Naive B cell (primary cell): Measurements from ENCODE around the gene GARRE1. TPM values are rescaled to one million over a fixed set of nuclear protein-coding genes. Genes with fewer than 3 reads are reported as not detected.

Experiments used
- ATAC-seq, 2 donors: fragments of 150-1000 bp; cut with Tn5 transposase; 2 replicates each; pipeline ENCODE4 v1.10.0; 2021; ENCODE audit warnings: low read depth in 2 of 2, mild to moderate bottlenecking in 2 of 2, moderate library complexity in 2 of 2
- DNase-seq: peaks from one replicate; pipeline ENCODE4 v3.0.0; 2022
- H3K27ac Mint-ChIP-seq, 6 donors: one replicate each; pipeline ENCODE4 v1.8.0; 2020 to 2022; ENCODE audit warnings: mild to moderate bottlenecking in 6 of 6, mixed read lengths in 6 of 6, moderate library complexity in 5 of 6, inconsistent platforms in 2 of 6
- H3K27me3 Mint-ChIP-seq, 3 donors: one replicate each; pipeline ENCODE4 v1.8.0; 2021 to 2022; ENCODE audit warnings: mixed read lengths in 3 of 3, mild to moderate bottlenecking in 1 of 3
- H3K36me3 Mint-ChIP-seq, 2 donors: one replicate each; pipeline ENCODE4 v1.8.0; 2020 to 2022; ENCODE audit warnings: mixed read lengths in 2 of 2, inconsistent platforms in 1 of 2, mild to moderate bottlenecking in 1 of 2
- H3K4me1 Mint-ChIP-seq, 3 donors: one replicate each; pipeline ENCODE4 v1.8.0; 2020 to 2022; ENCODE audit warnings: mixed read lengths in 3 of 3, inconsistent platforms in 1 of 3, mild to moderate bottlenecking in 1 of 3, moderate library complexity in 1 of 3
- H3K4me3 Mint-ChIP-seq, 8 donors: one replicate each; pipeline ENCODE4 v1.8.0; 2020 to 2022; ENCODE audit warnings: mild to moderate bottlenecking in 8 of 8, mixed read lengths in 8 of 8, moderate library complexity in 8 of 8, inconsistent platforms in 2 of 8
- H3K9me3 Mint-ChIP-seq, 7 donors: one replicate each; pipeline ENCODE4 v1.8.0; 2020 to 2022; ENCODE audit warnings: mixed read lengths in 7 of 7, mild to moderate bottlenecking in 5 of 7, inconsistent platforms in 2 of 7, moderate library complexity in 1 of 7
- polyA plus RNA-seq, 6 donors: library from polyadenylated mRNA; unstranded; fragments of 300-500 nt; fragmentation: Illumina TruSeq; gene quantifications; one replicate each; pipeline ENCODE4 v1.2.3, GENCODE V29; 2021; ENCODE audit warnings: low read depth in 6 of 6

The GARRE1 gene
- polyA plus RNA-seq, 6 donors from 2014 or later = 2.1 to 16.9 (median 9.4) TPM

DNA sequence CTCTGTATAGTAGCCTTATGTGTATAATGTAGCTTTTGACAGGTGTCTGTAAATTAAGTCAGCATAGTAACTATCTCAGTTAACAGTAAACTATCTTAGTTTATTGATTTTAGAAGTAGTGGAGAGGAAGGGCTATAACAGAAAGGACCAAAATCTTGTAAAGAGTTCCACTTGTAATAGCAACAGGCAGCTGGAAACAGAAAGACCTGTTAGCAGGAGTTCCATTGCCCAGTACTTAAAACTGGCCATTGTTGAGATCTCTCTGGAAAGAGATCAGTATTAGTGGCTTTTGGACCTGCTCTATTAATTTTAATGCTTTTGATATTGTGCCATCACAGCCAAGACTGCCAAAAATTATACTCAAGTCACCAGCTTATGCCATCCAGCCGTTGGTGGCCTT, 32.0 kb upstream of the GARRE1 start:
- DNase-seq (no peak), ATAC-seq (no peak)
- Mint-ChIP-seq H3K4me3 (no peak overlapping the region), H3K27ac (no peak overlapping the region), H3K27me3 (no peaks in the 10 kb centered on the region), H3K9me3 (no peaks in the 10 kb centered on the region), H3K36me3 (peaks cover 31% of the 10 kb centered on the region in 2 donors), H3K4me1 (peaks cover 29 to 46% (median 37%) of the 10 kb centered on the region in 3 donors)

DNA sequence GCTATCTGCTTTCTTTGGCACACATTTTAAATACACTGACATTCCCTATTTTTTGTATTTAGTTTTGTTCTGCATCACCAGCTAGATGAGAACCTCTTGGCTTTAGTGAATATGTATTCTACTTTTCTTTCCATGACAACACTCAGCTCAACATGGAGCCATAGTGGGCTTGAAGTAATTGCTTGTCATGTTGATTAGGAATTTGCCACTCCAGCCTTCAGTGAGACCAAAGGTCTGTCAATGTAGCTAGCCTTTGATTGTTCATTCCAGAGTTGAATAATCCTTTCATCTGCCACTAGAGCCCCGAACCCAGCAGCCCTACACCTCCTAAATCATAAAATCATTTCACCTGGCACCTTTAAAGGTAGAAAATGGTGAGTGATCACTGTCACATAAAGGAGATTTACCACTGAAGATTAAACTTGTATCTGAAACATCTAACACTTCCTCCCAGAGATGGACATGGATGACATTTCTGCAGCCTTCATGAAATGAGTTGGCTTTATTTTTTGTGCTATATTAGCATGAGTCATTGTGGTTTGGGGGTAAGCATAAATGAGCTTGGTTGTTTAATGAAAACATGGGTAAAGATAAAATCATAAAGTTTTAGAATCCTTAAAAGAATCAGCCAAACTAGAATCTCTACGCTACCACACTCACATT, 29.2 kb upstream of the GARRE1 start:
- Mint-ChIP-seq H3K36me3 (peaks cover 35 to 43% of the 10 kb centered on the region in 2 donors), H3K27ac (peak overlapping the region in 3 of 6 donors; percentile 37 to 72 (median 62)), H3K27me3 (no peaks in the 10 kb centered on the region), H3K4me3 (no peak overlapping the region), H3K9me3 (no peaks in the 10 kb centered on the region), H3K4me1 (peaks cover 9 to 24% (median 19%) of the 10 kb centered on the region in 3 donors)
- ATAC-seq (no peak), DNase-seq (no peak)

GRCh38 chr19:34225659-34226015, 28.7 kb upstream of the GARRE1 start:
- H3K4me1 Mint-ChIP-seq = peaks cover 5 to 20% (median 17%) of the 10 kb centered on the region in 3 donors
- no peak for ATAC-seq
- no peak for DNase-seq
- H3K27ac Mint-ChIP-seq = peak overlapping the region in 2 of 6 donors; percentile 38 to 66
- no peaks in the 10 kb centered on the region for H3K9me3 Mint-ChIP-seq
- H3K36me3 Mint-ChIP-seq = peaks cover 35 to 39% of the 10 kb centered on the region in 2 donors
- no peaks in the 10 kb centered on the region for H3K27me3 Mint-ChIP-seq
- no peak overlapping the region for H3K4me3 Mint-ChIP-seq

DNA sequence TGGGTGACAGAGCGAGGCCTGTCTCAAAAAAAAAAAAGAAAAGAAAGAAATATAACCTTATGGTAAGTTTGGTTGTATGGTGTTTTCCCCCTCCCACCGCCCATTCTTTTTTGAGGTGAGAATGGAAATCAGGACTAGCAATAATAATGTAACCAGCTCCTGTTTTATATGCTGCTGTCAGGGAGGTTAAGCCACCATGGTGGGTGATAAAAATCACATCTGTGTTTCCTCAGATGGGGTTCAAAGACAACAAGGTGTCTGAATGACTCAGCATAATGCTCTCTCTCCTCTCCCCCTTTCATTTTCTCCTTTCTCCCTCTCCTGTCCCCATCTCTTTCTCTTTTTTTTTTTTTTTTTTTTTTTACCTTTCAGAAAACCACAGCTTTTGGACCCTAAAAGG, 28.3 kb upstream of the GARRE1 start:
- H3K27me3 Mint-ChIP-seq = no peaks in the 10 kb centered on the region
- H3K4me3 Mint-ChIP-seq = no peak overlapping the region
- H3K27ac Mint-ChIP-seq = peak overlapping the region in 2 of 6 donors; percentile 47 to 66
- ATAC-seq (no peak), DNase-seq (no peak)
- H3K36me3 Mint-ChIP-seq = peaks cover 35 to 37% of the 10 kb centered on the region in 2 donors
- H3K9me3 Mint-ChIP-seq = no peaks in the 10 kb centered on the region
- H3K4me1 Mint-ChIP-seq = peaks cover 3 to 18% (median 15%) of the 10 kb centered on the region in 3 donors

- H3K36me3 Mint-ChIP-seq = peaks cover 26 to 33% of the 10 kb centered on the region in 2 donors
- DNase-seq (no peak), ATAC-seq (no peak)
- H3K27me3 Mint-ChIP-seq = no peaks in the 10 kb centered on the region
- no peak overlapping the region for H3K4me3 Mint-ChIP-seq
- H3K27ac Mint-ChIP-seq = no peak overlapping the region
- H3K9me3 Mint-ChIP-seq = no peaks in the 10 kb centered on the region
- H3K4me1 Mint-ChIP-seq = peaks cover 12 to 24% (median 12%) of the 10 kb centered on the region in 3 donors
Measured at GRCh38 chr19:34228347-34228746, 26.0 kb upstream of the GARRE1 start.

- Mint-ChIP-seq H3K4me3 (no peak overlapping the region), H3K27me3 (no peaks in the 10 kb centered on the region), H3K4me1 (peaks cover 10 to 22% (median 10%) of the 10 kb centered on the region in 3 donors), H3K9me3 (no peaks in the 10 kb centered on the region), H3K27ac (peak overlapping the region in 4 of 6 donors; percentile 15 to 76 (median 39)), H3K36me3 (peaks cover 23 to 33% of the 10 kb centered on the region in 2 donors)
- ATAC-seq (no peak), DNase-seq (no peak)
Measured at GRCh38 chr19:34228762-34229161, 25.6 kb upstream of the GARRE1 start.

GRCh38 chr19:34229721-34230120, 24.6 kb upstream of the GARRE1 start:
- no peaks in the 10 kb centered on the region for H3K27me3 Mint-ChIP-seq
- H3K27ac Mint-ChIP-seq = peak overlapping the region in 2 of 6 donors; percentile 63 to 84
- no peak overlapping the region for H3K4me3 Mint-ChIP-seq
- DNase-seq (no peak), ATAC-seq (no peak)
- H3K4me1 Mint-ChIP-seq = peaks cover 6 to 22% (median 10%) of the 10 kb centered on the region in 3 donors
- H3K36me3 Mint-ChIP-seq = peaks cover 17 to 29% of the 10 kb centered on the region in 2 donors
- H3K9me3 Mint-ChIP-seq = no peaks in the 10 kb centered on the region

DNA sequence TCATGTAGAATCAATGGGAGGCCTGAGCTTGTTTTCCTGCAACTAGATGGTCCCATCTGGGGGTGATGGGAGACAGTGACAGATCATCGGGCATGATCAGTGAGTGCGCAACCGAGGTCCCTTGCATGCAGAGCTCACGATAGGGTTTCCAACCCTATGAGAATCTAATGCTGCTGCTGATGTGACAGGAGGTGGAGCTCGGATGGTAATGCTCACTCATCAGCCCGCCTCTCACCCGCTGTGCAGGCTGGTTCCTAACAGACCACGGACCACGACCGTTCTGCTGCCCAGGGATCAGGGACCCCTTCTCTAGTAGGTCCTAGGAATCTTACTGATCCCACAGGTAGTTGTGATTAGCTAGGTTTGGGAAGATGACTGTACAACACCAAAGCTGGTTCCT, 23.5 kb upstream of the GARRE1 start:
- peaks cover 0 to 3% (median 0%) of the 10 kb centered on the region in 7 donors for H3K9me3 Mint-ChIP-seq
- DNase-seq (no peak), ATAC-seq (no peak)
- H3K36me3 Mint-ChIP-seq = peaks cover 12 to 19% of the 10 kb centered on the region in 2 donors
- no peak overlapping the region for H3K4me3 Mint-ChIP-seq
- no peaks in the 10 kb centered on the region for H3K27me3 Mint-ChIP-seq
- H3K27ac Mint-ChIP-seq = peak overlapping the region in 1 of 6 donors; percentile 43
- H3K4me1 Mint-ChIP-seq = peaks cover 3 to 22% (median 10%) of the 10 kb centered on the region in 3 donors

GRCh38 chr19:34231439-34231838, 22.9 kb upstream of the GARRE1 start:
- Mint-ChIP-seq H3K4me1 (peaks cover 7 to 20% (median 12%) of the 10 kb centered on the region in 3 donors), H3K4me3 (no peak overlapping the region), H3K27me3 (no peaks in the 10 kb centered on the region), H3K36me3 (peaks cover 12 to 19% of the 10 kb centered on the region in 2 donors), H3K27ac (peak overlapping the region in 3 of 6 donors; percentile 47 to 89 (median 60)), H3K9me3 (peaks cover 0 to 3% (median 0%) of the 10 kb centered on the region in 7 donors)
- no peak for DNase-seq
- ATAC-seq = no peak

DNA sequence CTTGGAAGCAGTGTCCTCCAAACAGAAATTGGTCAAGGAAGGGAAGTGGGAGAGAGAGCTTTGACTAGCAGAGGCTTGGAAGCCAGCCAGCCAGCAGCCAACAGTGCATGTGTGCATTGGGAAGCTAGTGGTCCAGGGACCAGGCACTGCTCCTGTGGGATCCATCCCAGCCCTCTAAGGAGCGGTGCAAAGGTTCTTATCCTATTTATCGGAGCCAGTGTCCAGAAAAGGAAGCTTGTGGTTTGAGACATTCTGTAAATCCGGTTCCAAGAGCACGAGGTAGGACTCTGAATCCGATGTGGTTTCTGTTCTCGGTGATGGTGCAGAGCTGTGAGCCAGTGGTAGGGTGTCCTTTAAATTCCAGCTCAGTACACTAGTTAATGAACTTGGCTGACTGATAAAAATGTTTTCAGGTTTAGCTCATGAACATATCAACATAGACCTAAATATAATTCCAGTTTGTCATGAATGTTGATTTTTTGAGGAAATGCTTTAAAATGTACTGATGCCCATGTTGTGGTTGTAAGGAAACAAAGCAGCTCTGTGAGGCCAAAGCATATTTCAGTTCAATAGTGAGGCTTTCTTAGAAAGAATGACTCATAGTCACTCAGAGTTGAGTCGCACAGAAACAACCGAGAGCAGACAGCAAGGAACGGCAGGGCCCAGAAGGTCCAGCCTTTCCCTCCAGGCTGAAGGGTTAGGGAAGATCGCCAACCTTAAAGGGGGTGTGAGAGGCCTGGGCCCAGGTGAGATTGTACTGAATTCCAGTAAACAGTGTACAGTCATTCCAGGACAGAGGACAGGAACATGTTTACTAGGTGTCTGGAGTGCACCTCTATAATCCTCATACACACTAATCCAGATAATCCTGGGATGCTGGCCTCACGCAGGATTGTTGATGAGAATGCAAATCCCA, 21.5 kb upstream of the GARRE1 start:
- Mint-ChIP-seq H3K27me3 (no peaks in the 10 kb centered on the region), H3K36me3 (peaks cover 7 to 8% of the 10 kb centered on the region in 2 donors), H3K9me3 (peaks cover 0 to 3% (median 0%) of the 10 kb centered on the region in 7 donors), H3K4me1 (peaks cover 11 to 12% (median 11%) of the 10 kb centered on the region in 3 donors), H3K27ac (peak overlapping the region in 3 of 6 donors; percentile 20 to 76 (median 59)), H3K4me3 (no peak overlapping the region)
- DNase-seq = no peak
- ATAC-seq = no peak

DNA sequence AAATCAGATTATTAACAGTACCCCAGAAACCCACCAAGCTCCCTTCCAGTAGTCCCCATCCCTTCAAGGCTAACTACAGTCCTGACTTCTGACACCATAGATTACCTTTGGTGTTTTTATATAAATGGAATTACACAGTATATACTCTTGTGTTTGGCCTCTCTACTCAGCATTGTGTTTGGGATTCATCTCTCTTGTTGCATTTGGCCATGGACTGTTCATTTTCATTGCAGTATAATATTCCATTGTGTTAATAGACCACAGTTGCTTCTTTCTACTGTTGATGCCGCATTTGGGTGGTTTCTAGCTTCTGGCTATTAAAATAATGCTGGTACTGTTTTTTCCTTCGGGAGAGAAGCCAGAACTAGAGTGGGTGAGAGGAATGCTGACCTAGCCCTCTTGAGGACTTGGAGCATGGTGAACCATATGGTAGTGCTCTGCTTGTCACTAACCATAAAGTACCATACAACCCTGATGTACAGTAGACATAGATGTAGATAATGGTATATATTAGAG, 18.9 kb upstream of the GARRE1 start:
- peaks cover 0 to 3% (median 0%) of the 10 kb centered on the region in 7 donors for H3K9me3 Mint-ChIP-seq
- DNase-seq (no peak), ATAC-seq (no peak)
- H3K4me1 Mint-ChIP-seq = peaks cover 11 to 12% (median 11%) of the 10 kb centered on the region in 3 donors
- no peak overlapping the region for H3K4me3 Mint-ChIP-seq
- peaks cover 0 to 7% of the 10 kb centered on the region in 2 donors for H3K36me3 Mint-ChIP-seq
- no peak overlapping the region for H3K27ac Mint-ChIP-seq
- no peaks in the 10 kb centered on the region for H3K27me3 Mint-ChIP-seq

- ATAC-seq (no peak), DNase-seq (no peak)
- Mint-ChIP-seq H3K27ac (no peak overlapping the region), H3K4me3 (peak overlapping the region in 1 of 8 donors; percentile 39), H3K4me1 (peaks cover 11 to 13% (median 11%) of the 10 kb centered on the region in 3 donors), H3K9me3 (peaks cover 0 to 3% (median 0%) of the 10 kb centered on the region in 7 donors), H3K36me3 (peaks cover 0 to 7% of the 10 kb centered on the region in 2 donors), H3K27me3 (no peaks in the 10 kb centered on the region)
Measured at GRCh38 chr19:34236035-34236987, 18.0 kb upstream of the GARRE1 start.
